Parathyroid adenoma (tissue), 2 donors: ENCODE results near the gene WDR81.

Experiments
- H2AFZ ChIP-seq: fragments of 300-600 bp; sonication (generic); one replicate; pipeline ENCODE4 v1.7.0; 2017; ENCODE audit warnings: antibody characterized with exemption, mild to moderate bottlenecking
- H3K27ac ChIP-seq: fragments of 300-600 bp; sonication (generic); one replicate; pipeline ENCODE4 v1.7.0; 2017
- H3K27me3 ChIP-seq: fragments of 300-600 bp; sonication (generic); one replicate; pipeline ENCODE4 v1.7.0; 2017; ENCODE audit warnings: low read length; ENCODE audit not compliant: control insufficient read depth, insufficient read depth
- H3K36me3 ChIP-seq: fragments of 300-600 bp; sonication (generic); one replicate; pipeline ENCODE4 v1.7.0; 2017; ENCODE audit warnings: low read length; ENCODE audit not compliant: control insufficient read depth, insufficient read depth
- H3K4me1 ChIP-seq: fragments of 300-600 bp; sonication (generic); one replicate; pipeline ENCODE4 v1.7.0; 2017; ENCODE audit warnings: control low read depth
- H3K4me2 ChIP-seq: fragments of 300-600 bp; sonication (generic); one replicate; pipeline ENCODE4 v1.7.0; 2017; ENCODE audit warnings: low read length
- H3K4me3 ChIP-seq: fragments of 300-600 bp; sonication (generic); one replicate; pipeline ENCODE4 v1.7.0; 2017; ENCODE audit warnings: low read depth, low read length
- H3K79me2 ChIP-seq: fragments of 300-600 bp; sonication (generic); one replicate; pipeline ENCODE4 v1.7.0; 2017; ENCODE audit warnings: control low read depth
- H3K9ac ChIP-seq: fragments of 300-600 bp; sonication (generic); one replicate; pipeline ENCODE4 v1.7.0; 2017; ENCODE audit warnings: mild to moderate bottlenecking
- H3K9me3 ChIP-seq: fragments of 300-600 bp; sonication (generic); one replicate; pipeline ENCODE4 v1.7.0; 2017; ENCODE audit warnings: low read length; ENCODE audit not compliant: control insufficient read depth
- CTCF ChIP-seq: fragments of 300-600 bp; sonication (generic); IDR thresholded peaks from one replicate; pipeline ENCODE4 v1.7.0; 2017; ENCODE audit warnings: antibody characterized with exemption, mild to moderate bottlenecking
- donor health status: primary hyperparathyroidism.

WDR81 gene

GRCh38 chr17:1733759-1734158, 9.3 kb downstream of the WDR81 start:
- H3K9ac ChIP-seq, result no peak overlapping the region
- H3K4me3 ChIP-seq, result no peak overlapping the region
- H3K27ac ChIP-seq, result no peak overlapping the region
- no peak overlapping the region for H3K4me2 ChIP-seq
- H3K27me3 ChIP-seq, result no peaks in the 10 kb centered on the region
- no peaks in the 10 kb centered on the region for H3K4me1 ChIP-seq
- H2AFZ ChIP-seq, result no peak overlapping the region
- H3K36me3 ChIP-seq, result no peaks in the 10 kb centered on the region
- no peaks in the 10 kb centered on the region for H3K9me3 ChIP-seq
- TF ChIP-seq CTCF, result no peak
- no peaks in the 10 kb centered on the region for H3K79me2 ChIP-seq

- no peaks in the 10 kb centered on the region for H3K9me3 ChIP-seq
- H3K4me2 ChIP-seq, result no peak overlapping the region
- no peak overlapping the region for H3K27ac ChIP-seq
- no peak for TF ChIP-seq CTCF
- H3K36me3 ChIP-seq, result no peaks in the 10 kb centered on the region
- H3K4me1 ChIP-seq, result no peaks in the 10 kb centered on the region
- H3K9ac ChIP-seq, result no peak overlapping the region
- H3K4me3 ChIP-seq, result no peak overlapping the region
- no peak overlapping the region for H2AFZ ChIP-seq
- H3K27me3 ChIP-seq, result no peaks in the 10 kb centered on the region
- no peaks in the 10 kb centered on the region for H3K79me2 ChIP-seq
These were observed 10.9 kb downstream of the WDR81 start for GRCh38 chr17:1735418-1735817.

- H2AFZ ChIP-seq, result no peak overlapping the region
- H3K79me2 ChIP-seq, result no peaks in the 10 kb centered on the region
- no peak for TF ChIP-seq CTCF
- H3K4me2 ChIP-seq, result no peak overlapping the region
- H3K4me3 ChIP-seq, result no peak overlapping the region
- H3K27ac ChIP-seq, result no peak overlapping the region
- no peaks in the 10 kb centered on the region for H3K4me1 ChIP-seq
- H3K9me3 ChIP-seq, result no peaks in the 10 kb centered on the region
- no peak overlapping the region for H3K9ac ChIP-seq
- H3K36me3 ChIP-seq, result no peaks in the 10 kb centered on the region
- no peaks in the 10 kb centered on the region for H3K27me3 ChIP-seq
These were observed 11.4 kb downstream of the WDR81 start for GRCh38 chr17:1735834-1736347.

- no peaks in the 10 kb centered on the region for H3K4me1 ChIP-seq
- H3K4me2 ChIP-seq, result no peak overlapping the region
- no peak overlapping the region for H3K27ac ChIP-seq
- no peaks in the 10 kb centered on the region for H3K27me3 ChIP-seq
- H3K9ac ChIP-seq, result no peak overlapping the region
- no peaks in the 10 kb centered on the region for H3K79me2 ChIP-seq
- no peak overlapping the region for H3K4me3 ChIP-seq
- H2AFZ ChIP-seq, result no peak overlapping the region
- TF ChIP-seq CTCF, result no peak
- no peaks in the 10 kb centered on the region for H3K9me3 ChIP-seq
- no peaks in the 10 kb centered on the region for H3K36me3 ChIP-seq
These were observed 12.1 kb downstream of the WDR81 start for GRCh38 chr17:1736348-1737281.
